Measurements from ENCODE around the gene IGSF23. TPM values are rescaled to one million over a fixed set of nuclear protein-coding genes. Genes with fewer than 3 reads are reported as not detected.

The IGSF23 gene
- total and polyA plus RNA-seq, 2 donors (not counting 1 experiment from before 2014, with no cell fraction given): not detected

GRCh38 chr19:44646049-44646416 is 32.7 kb downstream of the IGSF23 start:
- Histone ChIP-seq H3K27me3 (replicated peaks in 1 of 4; ENCODE audit: control extremely low read depth in 1 of 4, control insufficient read depth in 3 of 4, insufficient read depth in 4 of 4, low read length in 3 of 4) (peaks cover 0 to 36% (median 12%) of the 10 kb centered on the region in 4 experiments), H3K27ac (ENCODE audit: low read length in 2 of 2) (no peak overlapping the region), H3K9ac (ENCODE audit: low read length) (no peak overlapping the region), H2AFZ (ENCODE audit: insufficient read depth, low read depth, low read length, poor library complexity, severe bottlenecking) (no peak overlapping the region), H3K79me2 (ENCODE audit: control insufficient read depth, insufficient read depth, low read length) (no peaks in the 10 kb centered on the region), H3K4me3 (ENCODE audit: control extremely low read depth in 1 of 5, extremely low read depth in 1 of 5, insufficient read depth in 1 of 5, low read depth in 2 of 5, low read length in 4 of 5) (no peak overlapping the region), H3K36me3 (replicated peaks in 1 of 2; ENCODE audit: control extremely low read depth in 1 of 2, control insufficient read depth in 1 of 2, extremely low read depth in 1 of 2, insufficient read depth in 2 of 2, low read length in 1 of 2) (no peaks in the 10 kb centered on the region), H3K4me1 (ENCODE audit: control insufficient read depth in 2 of 2, insufficient read depth in 2 of 2, low read length in 2 of 2) (peaks cover 8 to 9% of the 10 kb centered on the region in 2 donors), H4K20me1 (ENCODE audit: control insufficient read depth, insufficient read depth, low read length, poor library complexity, severe bottlenecking) (no peaks in the 10 kb centered on the region), H3K9me3 (ENCODE audit: control extremely low read depth in 1 of 3, control insufficient read depth in 2 of 3, insufficient read depth in 1 of 3, low read length in 2 of 3) (peaks cover 0 to 3% (median 0%) of the 10 kb centered on the region in 3 donors), H3K4me2 (replicated peaks; ENCODE audit: low read depth, low read length, poor library complexity, severe bottlenecking) (no peak overlapping the region)
- DNase-seq: no peak
- Mint-ChIP-seq H3K4me1 (peaks cover 4% of the 10 kb centered on the region), H3K9me3 (ENCODE audit: insufficient read depth) (no peaks in the 10 kb centered on the region), H3K4me3 (no peak overlapping the region), H3K27me3 (peaks cover 32% of the 10 kb centered on the region), H3K27ac (no peak overlapping the region)
- ChIA-PET POLR2A (no interaction called here), CTCF (no interaction called here)
- 100% methylated on average over 3 of the region's 3 CpGs for WGBS (ENCODE audit: insufficient coverage)
- no peak for TF ChIP-seq EZH2 (IDR thresholded peaks at IDR 0.05; ENCODE audit: borderline replicate concordance, insufficient read depth, low read depth, low read length, poor library complexity, severe bottlenecking)
- no peak for TF ChIP-seq CTCF (IDR thresholded peaks at IDR 0.05)
- ATAC-seq (ENCODE audit: low read depth): no peak
- intact Hi-C loops (cut with micrococcal nuclease): no loop called here

- TF ChIP-seq EZH2 (IDR thresholded peaks at IDR 0.05; ENCODE audit: borderline replicate concordance, insufficient read depth, low read depth, low read length, poor library complexity, severe bottlenecking) (no peak), CTCF (IDR thresholded peaks at IDR 0.05) (no peak)
- POLR2A ChIA-PET: no interaction called here
- Histone ChIP-seq H3K9me3 (ENCODE audit: control extremely low read depth in 1 of 3, control insufficient read depth in 2 of 3, insufficient read depth in 1 of 3, low read length in 2 of 3) (peaks cover 0 to 3% (median 0%) of the 10 kb centered on the region in 3 donors), H3K27ac (ENCODE audit: low read length in 2 of 2) (no peak overlapping the region), H3K9ac (ENCODE audit: low read length) (no peak overlapping the region), H3K36me3 (replicated peaks in 1 of 2; ENCODE audit: control extremely low read depth in 1 of 2, control insufficient read depth in 1 of 2, extremely low read depth in 1 of 2, insufficient read depth in 2 of 2, low read length in 1 of 2) (no peaks in the 10 kb centered on the region), H3K4me2 (replicated peaks; ENCODE audit: low read depth, low read length, poor library complexity, severe bottlenecking) (no peak overlapping the region), H3K4me1 (ENCODE audit: control insufficient read depth in 2 of 2, insufficient read depth in 2 of 2, low read length in 2 of 2) (peaks cover 8 to 9% of the 10 kb centered on the region in 2 donors), H3K4me3 (ENCODE audit: control extremely low read depth in 1 of 5, extremely low read depth in 1 of 5, insufficient read depth in 1 of 5, low read depth in 2 of 5, low read length in 4 of 5) (no peak overlapping the region), H4K20me1 (ENCODE audit: control insufficient read depth, insufficient read depth, low read length, poor library complexity, severe bottlenecking) (no peaks in the 10 kb centered on the region), H2AFZ (ENCODE audit: insufficient read depth, low read depth, low read length, poor library complexity, severe bottlenecking) (no peak overlapping the region), H3K27me3 (replicated peaks in 1 of 4; ENCODE audit: control extremely low read depth in 1 of 4, control insufficient read depth in 3 of 4, insufficient read depth in 4 of 4, low read length in 3 of 4) (peaks cover 0 to 31% (median 12%) of the 10 kb centered on the region in 4 experiments), H3K79me2 (ENCODE audit: control insufficient read depth, insufficient read depth, low read length) (no peaks in the 10 kb centered on the region)
- Mint-ChIP-seq H3K4me3 (no peak overlapping the region), H3K27ac (no peak overlapping the region), H3K4me1 (peaks cover 4% of the 10 kb centered on the region), H3K9me3 (ENCODE audit: insufficient read depth) (no peaks in the 10 kb centered on the region), H3K27me3 (peaks cover 30% of the 10 kb centered on the region)
- 95% methylated on average over 31 of the region's 31 CpGs for WGBS (ENCODE audit: insufficient coverage)
- CTCF ChIA-PET: interaction anchor here (2.1 kb wide), 1 partner anchor 10 kb away, joined by 8 read pairs; no protein-coding TSS in a partner anchor
- ATAC-seq (ENCODE audit: low read depth) (no peak), DNase-seq (no peak)
- intact Hi-C loops (cut with micrococcal nuclease): no loop called here
Observed at GRCh38 chr19:44647144-44647543, 33.8 kb downstream of the IGSF23 start.

All from B cell (primary cell).